K562 (cell line): Measurements from ENCODE around the gene UNC119. TPM values are rescaled to one million over a fixed set of nuclear protein-coding genes. Genes with fewer than 3 reads are reported as not detected.

ENCODE experiments used
- ATAC-seq: fragments of 200-7000 bp; cut with Tn5 transposase; 3 replicates; pipeline ENCODE4 v1.9.1; 2020; ENCODE audit warnings: moderate library complexity
- BruUV-seq: library from RNA; stranded (reverse); fragments of 400-500 nt; replicated peaks from 2 replicates; lab custom pipeline; 2021; lab: Mats Ljungman, UMichigan
- CTCF ChIA-PET: fragments of 300-600 bp; formaldehyde crosslinking; extraction: SDS; loops from one replicate; lab custom pipeline; 2021; ENCODE audit warnings: low intra/inter-chr PET ratio; lab: Yijun Ruan, JAX
- POLR2A ChIA-PET: fragments of 300-600, 350-650 bp; sonication (Branson Sonifier 250); formaldehyde crosslinking; extraction: SDS; loops from one replicate; lab custom pipeline; 2021; ENCODE audit warnings: antibody characterized with exemption, inconsistent platforms; lab: Yijun Ruan, JAX
- DNase-seq, 4 experiments: peaks; one replicate each; pipeline versions ENCODE4 v3.0.0 to v3.0.0-alpha.2; 2011 to 2018; ENCODE audit warnings: low spot score in 3 of 4, mixed read lengths in 3 of 4; ENCODE audit errors: extremely low read depth in 1 of 4
- FAIRE-seq: peaks from 2 replicates; lab custom pipeline; 2011; peaks lifted over from hg19 to GRCh38; lab: Jason Lieb, UNC
- H2AFZ ChIP-seq: 2 replicates; pipeline ENCODE4 v1.6.0; 2011; ENCODE audit warnings: low read depth, low read length, control low read depth, inconsistent platforms
- H3K27ac ChIP-seq: fragments of 200-600 bp; 3 replicates; pipeline ENCODE4 v1.8.0; 2011; ENCODE audit warnings: low read depth, mild to moderate bottlenecking, control low read depth, inconsistent platforms, low read length, moderate library complexity, mixed read lengths; ENCODE audit errors: extremely low read depth
- H3K27me3 ChIP-seq, 2 experiments: fragments of 300-600 bp in 1 of 2; 2 replicates in 1 of 2; 3 replicates in 1 of 2; pipeline versions ENCODE4 v1.6.0 to v1.8.0; 2011; ENCODE audit warnings: inconsistent platforms in 2 of 2, low read length in 2 of 2, mild to moderate bottlenecking in 1 of 2, mixed read lengths in 1 of 2, moderate library complexity in 1 of 2; ENCODE audit not compliant: control insufficient read depth in 2 of 2, insufficient read depth in 2 of 2
- H3K36me3 ChIP-seq: fragments of 300-600 bp; 3 replicates; pipeline ENCODE4 v1.8.0; 2011; ENCODE audit warnings: mild to moderate bottlenecking, low read length, inconsistent platforms; ENCODE audit not compliant: control insufficient read depth, insufficient read depth
- H3K4me1 ChIP-seq, 2 experiments: fragments of 200-600 bp in 1 of 2; replicated peaks in 1 of 2; 2 replicates in 1 of 2; 3 replicates in 1 of 2; pipeline versions ENCODE4 v1.5.1 to v1.8.0; 2011; ENCODE audit warnings: inconsistent platforms in 2 of 2, low read length in 2 of 2, mild to moderate bottlenecking in 1 of 2, mixed read lengths in 1 of 2, moderate library complexity in 1 of 2; ENCODE audit not compliant: control insufficient read depth in 2 of 2, insufficient read depth in 2 of 2
- H3K4me2 ChIP-seq: 2 replicates; pipeline ENCODE4 v1.6.1; 2011; ENCODE audit warnings: low read length, control low read depth, inconsistent platforms, mixed read lengths; ENCODE audit not compliant: insufficient read depth
- H3K4me3 ChIP-seq: fragments of 200-600 bp; sonication (generic), shearing (Covaris generic); 2 replicates; pipeline ENCODE4 v1.5.1; 2016; ENCODE audit warnings: control low read depth, inconsistent platforms
- H3K79me2 ChIP-seq: fragments of 200-600 bp; 3 replicates; pipeline ENCODE4 v1.8.0; 2011; ENCODE audit warnings: low read length, inconsistent platforms; ENCODE audit not compliant: control insufficient read depth, insufficient read depth
- H3K9ac ChIP-seq, 2 experiments: 2 replicates each; pipeline versions ENCODE4 v1.6.0 to v1.6.1; 2011; ENCODE audit warnings: low read depth in 2 of 2, low read length in 2 of 2, control low read depth in 1 of 2, inconsistent platforms in 1 of 2, mild to moderate bottlenecking in 1 of 2, mixed read lengths in 1 of 2; ENCODE audit not compliant: insufficient read depth in 1 of 2
- H3K9me1 ChIP-seq: one replicate; pipeline ENCODE4 v1.6.0; 2011; ENCODE audit warnings: inconsistent platforms, mild to moderate bottlenecking, low read length, moderate library complexity; ENCODE audit not compliant: control insufficient read depth, insufficient read depth
- H3K9me3 ChIP-seq: replicated peaks from 2 replicates; pipeline ENCODE4 v1.5.1; 2011; ENCODE audit warnings: low read depth, low read length, inconsistent platforms; ENCODE audit not compliant: control insufficient read depth, insufficient read depth
- H4K20me1 ChIP-seq: replicated peaks from 2 replicates; pipeline ENCODE4 v1.6.1; 2011; ENCODE audit warnings: low read length, inconsistent platforms, mixed read lengths; ENCODE audit not compliant: control insufficient read depth, insufficient read depth
- ARID3B ChIP-seq: fragments of 250-450 bp; sonication (Bioruptor Pico); IDR thresholded peaks from 2 replicates; pipeline ENCODE4 v1.4.0; 2020; ENCODE audit warnings: borderline replicate concordance
- PHTF2 ChIP-seq: fragments of 250-450 bp; sonication (Bioruptor Pico); IDR thresholded peaks from 2 replicates; pipeline ENCODE4 v1.5.0; 2021; ENCODE audit warnings: mild to moderate bottlenecking
- ZNF445 ChIP-seq: fragments of 250-450 bp; sonication (Bioruptor Pico); IDR thresholded peaks from 2 replicates; pipeline ENCODE4 v1.4.0; 2020; ENCODE audit warnings: low read depth, mild to moderate bottlenecking, moderate library complexity
- whole genome bisulfite sequencing: fragments of 100-300 bp; shearing (Covaris generic); methylation state at CpG from one replicate; pipeline ENCODE4 v1.1.6; 2016; ENCODE audit warnings: low coverage, mixed read lengths; ENCODE audit not compliant: insufficient coverage; ENCODE audit errors: missing lambda C conversion rate; 5-methylcytosine and 5-hydroxymethylcytosine counted together
- in situ Hi-C: fragments of 300-500 bp; cut with MboI; formaldehyde crosslinking; loops from 4 replicates; pipeline ENCODE4 v1.15.0; 2018; ENCODE audit warnings: inconsistent platforms, mixed read lengths
- intact Hi-C: fragments of 100-400 bp; cut with micrococcal nuclease; formaldehyde crosslinking; loops from 2 replicates; pipeline ENCODE4 v1.14.2; 2022
- polyA plus RNA-seq, 8 experiments: library from polyadenylated mRNA; depleted of rRNA in 4 of 8; stranded (reverse) in 5 of 8; unstranded in 3 of 8; fragments of >200 nt; fragmentation: Nextera tagmentation in 2 of 8; fragmentation: Illumina TruSeq in 1 of 8; extraction: Ambion mirVana in 2 of 8; extraction: Trizol in 1 of 8; gene quantifications; 2 replicates each; pipeline versions ENCODE4 v1.2.1 to v1.2.3, GENCODE V29; 2011 to 2014; ENCODE audit warnings: inconsistent platforms in 1 of 8, missing spikeins in 1 of 8
- total RNA-seq, 7 experiments: library from RNA; depleted of rRNA in 6 of 7; stranded (reverse); fragments of >200 nt in 6 of 7; fragmentation: Illumina TruSeq in 2 of 7; extraction: Trizol in 2 of 7; gene quantifications; 2 replicates each; pipeline versions ENCODE4 v1.2.1 to v1.2.3, GENCODE V29; 2011 to 2021; ENCODE audit warnings: low replicate concordance in 1 of 7

The UNC119 gene
- total and polyA plus RNA-seq, 9 of the 15 experiments (the other 6 are each of a cell fraction or from before 2014, with no cell fraction given), result 0.37 to 47.7 (median 16.3) TPM

- no peak for TF ChIP-seq ARID3B (CRISPR knock-in tag)
These were observed 17.6 kb downstream of the UNC119 start (continued) for GRCh38 chr17:28534740-28535375.

GRCh38 chr17:28533091-28533807 is 19.2 kb downstream of the UNC119 start:
- no peak overlapping the region for H3K27ac ChIP-seq
- TF ChIP-seq ZNF445 (no peak), PHTF2 (CRISPR knock-in tag) (no peak)
- POLR2A ChIA-PET, result no interaction called here
- H4K20me1 ChIP-seq, result 0 out of 2 replicates have a peak, but pooled peaks cover 13% of the 10 kb centered on the region
- H3K4me2 ChIP-seq, result no peak overlapping the region
- H3K79me2 ChIP-seq, result no peaks in the 10 kb centered on the region
- peaks cover 5 to 44% of the 10 kb centered on the region in 2 experiments; a peak in 4 of 5 replicates for H3K27me3 ChIP-seq
- H3K9me3 ChIP-seq, result no peaks in the 10 kb centered on the region
- ATAC-seq (no peak), DNase-seq (no peak), FAIRE-seq (no peak)
- 7% methylated on average over 14 of the region's 16 CpGs for WGBS
- no TSS peak for BruUV-seq
- no peak overlapping the region for H3K9ac ChIP-seq
- no peaks in the 10 kb centered on the region for H3K36me3 ChIP-seq
- H3K9me1 ChIP-seq, result no peaks in the 10 kb centered on the region
- H3K4me1 ChIP-seq, result peaks cover under 1 to 16% of the 10 kb centered on the region in 2 experiments; a peak in 3 of 5 replicates
- CTCF ChIA-PET, result no interaction called here
- intact Hi-C loops (no loop called here), in situ Hi-C loops (no loop called here)
- H3K4me3 ChIP-seq, result no peak overlapping the region
- H2AFZ ChIP-seq, result no peak overlapping the region
